ENCODE results near the gene TPD52L1.
"Not testable (repeated sequence)": the region's sequence is repeated elsewhere in the genome, so short reads cannot be mapped to it uniquely, and the experiment has no call there.

The TPD52L1 gene

DNA sequence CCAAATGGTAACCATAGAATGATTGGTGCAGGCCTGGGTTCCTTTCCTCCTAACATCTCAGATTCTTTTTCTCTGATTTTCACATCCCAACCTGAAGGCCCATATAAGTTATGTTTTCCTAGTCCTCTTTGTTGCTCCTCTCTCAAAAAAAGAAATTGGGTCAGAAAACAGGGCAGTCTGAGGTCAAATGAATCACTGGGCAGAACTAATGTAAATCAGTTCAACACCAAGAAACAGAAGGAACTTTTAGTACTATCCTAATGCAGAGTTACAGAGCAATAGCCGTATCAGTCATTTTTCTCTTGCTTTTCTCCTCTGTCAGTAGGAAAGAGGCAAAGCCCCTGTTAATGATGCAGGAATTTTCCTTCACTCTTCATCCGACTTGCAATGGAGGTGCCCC, 11.0 kb upstream of the TPD52L1 start:
- no peak for DNase-seq

DNA sequence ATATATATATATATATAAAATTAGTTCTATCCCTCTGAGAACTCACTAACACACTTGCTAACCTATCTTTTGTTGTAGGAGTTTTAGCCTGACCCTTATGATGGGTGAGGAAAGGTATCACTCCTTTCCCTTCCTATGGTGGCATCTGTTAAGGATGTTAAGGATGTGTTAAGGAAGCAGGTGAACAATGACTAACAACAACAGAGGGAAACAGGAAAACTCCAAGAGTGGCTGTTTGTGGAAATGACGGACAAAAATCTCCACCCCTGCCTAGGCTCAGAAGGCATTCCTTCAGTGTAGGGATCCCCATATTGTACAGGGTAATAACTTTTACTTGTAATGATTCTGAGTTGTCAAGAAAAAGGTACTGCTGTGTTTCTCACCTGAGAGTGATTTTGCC, 8.8 kb upstream of the TPD52L1 start:
- DNase-seq, result no peak

DNA sequence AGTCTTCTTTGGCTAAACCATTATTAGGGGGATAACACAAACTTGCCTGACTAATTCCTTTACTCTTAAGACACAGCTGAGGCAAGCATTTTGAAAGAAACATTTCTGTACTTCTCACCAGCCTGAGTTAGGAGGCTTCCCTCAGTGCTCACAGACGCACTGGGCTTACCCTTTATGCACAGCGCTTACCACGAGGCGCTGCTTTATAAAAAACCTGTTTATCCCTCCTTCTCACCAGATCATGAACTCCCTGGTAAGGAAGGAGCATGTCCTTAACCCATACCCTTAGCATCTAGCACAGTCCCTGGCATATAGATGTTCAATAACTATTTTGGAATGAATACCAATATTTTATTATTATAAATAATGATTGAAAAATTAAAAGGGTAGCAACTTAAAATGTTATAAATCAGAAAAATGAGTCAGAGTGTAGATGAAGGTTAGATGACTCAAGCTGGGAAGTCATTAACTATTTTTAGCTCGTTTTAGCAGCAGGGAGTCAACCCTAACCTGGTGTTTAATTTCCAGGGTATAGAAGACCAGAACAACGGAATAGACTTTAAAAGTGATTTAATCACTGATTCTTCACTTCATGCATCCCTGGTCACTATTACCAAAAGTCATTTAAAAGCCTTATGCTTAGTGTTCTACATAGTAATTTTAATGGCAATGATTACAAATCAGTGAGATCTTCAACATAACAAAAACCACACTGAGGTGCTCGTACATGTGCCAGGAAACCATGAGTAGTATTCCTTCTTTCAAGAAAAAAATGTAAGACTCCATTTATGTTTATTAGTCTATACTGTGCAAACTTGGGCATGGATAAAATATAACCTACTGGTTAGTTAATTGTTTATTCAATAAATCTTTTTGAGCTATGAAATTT, 4.1 kb upstream of the TPD52L1 start:
- DNase-seq, result no peak

DNA sequence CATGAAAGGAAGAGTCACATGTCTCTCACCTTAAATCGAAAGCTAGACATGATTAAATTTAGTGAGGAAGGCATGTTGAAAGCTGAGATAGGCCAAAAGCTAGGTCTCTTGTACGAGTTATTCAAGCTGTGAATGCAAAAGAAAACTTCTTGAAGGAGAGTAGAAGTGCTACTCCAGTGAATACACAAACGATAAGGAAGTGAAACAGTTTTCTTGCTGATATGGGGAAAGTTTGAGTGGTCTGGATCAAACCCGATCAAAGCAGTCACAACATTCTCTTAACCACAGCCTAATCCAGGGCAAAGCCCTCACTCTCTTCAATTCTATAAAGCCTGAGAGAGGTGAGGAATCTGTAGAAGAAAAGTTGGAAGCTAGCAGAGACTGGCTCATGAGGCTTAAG, 1.9 kb upstream of the TPD52L1 start:
- DNase-seq, result no peak

DNA sequence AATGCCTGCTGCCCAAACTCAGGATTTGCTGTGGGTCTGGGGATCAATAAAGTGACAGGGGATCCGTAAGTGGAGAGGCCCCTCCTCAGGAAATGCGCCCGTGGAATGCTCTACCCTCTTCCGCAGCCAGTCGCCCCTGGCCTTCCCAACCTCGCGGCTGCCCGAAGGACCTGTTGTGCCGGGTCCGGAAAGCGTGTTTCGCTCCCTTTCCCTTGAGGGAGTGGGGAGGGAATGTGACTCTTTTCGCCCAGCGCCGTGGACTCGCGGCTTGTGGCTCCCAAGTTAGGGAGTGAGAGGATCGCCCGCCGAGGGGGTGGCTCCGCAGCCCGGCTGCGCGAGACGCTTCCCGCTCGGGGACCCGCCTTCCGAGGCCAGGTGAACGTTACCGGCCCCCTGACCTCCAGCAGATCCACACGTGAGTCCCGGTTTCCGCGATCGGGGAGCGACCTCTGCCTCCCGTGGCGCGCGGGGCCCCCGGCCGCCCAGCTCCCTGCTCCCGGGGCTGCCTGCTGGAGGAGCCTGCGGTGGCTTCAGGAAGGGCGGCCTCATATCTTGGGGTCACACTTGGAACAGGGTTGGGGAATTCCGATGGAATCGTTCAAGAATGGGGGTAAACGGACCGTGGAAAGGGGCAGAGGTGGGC, 666 bp downstream of the TPD52L1 start:
- DNase-seq, result no peak

DNA sequence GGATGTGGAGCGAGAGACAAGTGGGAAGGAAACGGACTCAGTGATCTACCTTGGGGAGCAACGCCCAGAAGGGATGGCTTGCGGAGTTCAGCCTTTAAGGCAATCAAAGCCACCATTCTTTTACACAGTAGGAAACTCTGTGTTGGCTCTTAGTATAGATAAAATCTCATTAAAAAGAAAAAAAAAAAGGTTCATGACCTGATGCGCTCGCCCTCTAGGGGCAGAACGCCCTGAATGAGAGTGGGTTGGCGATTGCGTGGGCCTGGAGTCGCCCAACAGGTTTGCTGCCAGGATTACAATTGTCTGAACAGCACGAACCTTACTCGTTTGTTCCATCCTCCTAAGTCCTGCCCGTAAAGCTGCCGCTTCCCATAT, 1.2 kb downstream of the TPD52L1 start:
- DNase-seq, result no peak

DNA sequence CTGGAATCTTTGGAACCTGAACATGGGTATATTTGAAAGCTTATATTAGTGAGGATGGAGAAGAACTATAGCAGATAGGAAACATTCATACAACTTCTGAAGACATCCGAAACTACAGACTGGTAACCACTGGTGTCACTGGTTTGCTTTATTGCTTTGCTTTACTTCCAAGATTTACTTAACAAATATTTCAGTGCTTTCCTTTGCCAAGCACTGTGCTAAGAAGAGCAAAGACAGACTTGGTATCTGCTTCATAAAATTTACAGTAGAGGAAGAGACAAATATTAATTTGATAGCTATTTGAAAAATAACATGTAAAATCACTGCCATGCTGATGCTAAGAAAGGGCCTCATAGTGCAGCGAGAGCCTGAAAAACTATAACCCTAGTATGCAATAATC, 1.8 kb downstream of the TPD52L1 start:
- no peak for DNase-seq

DNA sequence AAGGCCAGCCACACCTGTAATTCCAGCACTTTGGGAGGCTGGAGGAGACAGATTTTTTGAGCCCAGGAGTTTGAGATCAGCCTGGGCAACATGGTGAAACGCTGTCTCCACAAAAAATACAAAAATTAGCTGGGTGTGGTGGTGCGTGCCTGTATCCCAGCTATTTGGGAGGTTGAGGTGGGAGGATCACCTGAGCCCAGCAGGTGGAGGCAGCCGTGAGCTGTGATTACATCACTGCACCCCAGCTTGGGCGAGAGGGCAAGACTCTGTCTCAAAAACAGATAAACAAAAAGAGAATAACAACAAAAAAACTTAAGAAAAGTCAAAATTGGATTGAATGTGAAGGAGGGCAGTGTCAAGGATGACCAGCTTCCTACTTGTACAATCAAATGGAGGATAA, 2.9 kb downstream of the TPD52L1 start:
- DNase-seq, result no peak

DNA sequence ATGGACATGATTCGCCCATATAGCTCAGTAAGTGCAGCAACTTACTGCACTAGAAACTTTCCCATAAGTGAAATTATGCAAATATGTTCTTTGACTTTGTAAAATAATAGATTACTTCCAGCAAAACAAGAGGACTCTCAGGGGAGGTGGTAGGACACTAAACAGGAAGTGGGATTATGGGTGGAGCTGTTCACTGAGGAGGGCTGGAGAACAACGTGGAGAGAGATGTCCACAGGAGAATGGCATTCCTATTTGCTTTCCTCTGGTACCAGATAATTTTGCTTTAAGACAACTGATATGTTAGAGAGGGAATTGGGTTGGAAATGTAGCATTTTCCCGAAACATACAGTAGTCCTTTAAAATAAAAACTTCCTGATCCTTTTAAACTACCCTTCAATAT, 3.7 kb downstream of the TPD52L1 start:
- DNase-seq, result no peak

DNA sequence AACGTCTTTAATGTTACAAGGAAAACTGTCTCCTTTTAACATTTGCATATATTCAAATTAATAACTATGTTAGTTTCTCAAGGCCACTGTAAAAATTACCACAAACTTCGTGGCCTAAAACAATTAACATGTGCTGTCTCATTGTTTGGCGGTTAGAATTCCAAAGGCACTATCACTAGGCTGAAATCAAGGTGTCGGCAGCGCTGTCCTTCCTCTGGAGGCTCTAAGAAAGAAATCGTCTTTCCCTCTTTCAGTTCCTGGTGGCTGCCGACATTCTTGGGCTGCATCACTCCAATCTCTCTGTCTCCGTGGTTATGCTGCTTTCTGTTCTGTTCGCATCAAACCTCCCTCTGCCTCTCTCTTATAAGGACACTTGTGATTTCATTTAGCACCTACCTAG, 4.2 kb downstream of the TPD52L1 start:
- no peak for DNase-seq

DNA sequence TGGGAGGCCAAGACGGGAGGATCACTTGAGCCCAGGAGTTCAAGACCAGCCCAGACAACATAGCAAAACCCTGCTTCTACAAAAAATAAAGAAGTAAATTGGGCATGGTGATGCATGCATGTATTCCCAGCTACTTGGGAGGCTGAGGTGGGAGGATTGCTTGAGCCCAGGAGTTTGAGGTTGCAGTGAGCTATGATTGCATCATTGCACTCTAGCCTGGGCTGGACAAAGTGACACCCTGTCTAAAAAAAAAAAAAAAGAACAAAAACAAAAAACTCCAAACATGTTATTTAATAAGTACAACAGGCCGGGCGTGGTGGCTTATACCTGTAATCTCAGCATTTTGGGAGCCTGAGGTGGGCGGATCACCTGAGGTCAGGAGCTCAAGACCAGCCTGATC, 9.8 kb downstream of the TPD52L1 start:
- not testable (repeated sequence) for DNase-seq

DNA sequence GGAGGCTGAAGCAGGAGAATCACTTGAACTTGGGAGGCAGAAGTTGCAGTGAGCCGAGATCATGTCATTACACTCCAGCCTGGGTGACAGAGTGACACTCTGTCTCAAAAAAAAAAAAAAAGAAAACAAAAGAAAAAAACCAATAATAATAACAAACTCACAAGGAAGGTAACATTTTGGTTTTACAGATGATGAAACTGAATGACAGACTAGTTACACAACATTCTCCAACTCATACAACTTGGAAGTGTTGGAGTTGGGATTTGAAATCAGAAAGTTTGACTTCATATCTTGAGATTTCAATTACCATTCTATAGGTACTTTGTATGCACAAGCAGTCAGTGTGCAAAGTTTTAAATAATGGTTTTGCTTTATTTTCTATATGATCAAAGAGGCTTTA, 10.2 kb downstream of the TPD52L1 start:
- no peak for DNase-seq

DNA sequence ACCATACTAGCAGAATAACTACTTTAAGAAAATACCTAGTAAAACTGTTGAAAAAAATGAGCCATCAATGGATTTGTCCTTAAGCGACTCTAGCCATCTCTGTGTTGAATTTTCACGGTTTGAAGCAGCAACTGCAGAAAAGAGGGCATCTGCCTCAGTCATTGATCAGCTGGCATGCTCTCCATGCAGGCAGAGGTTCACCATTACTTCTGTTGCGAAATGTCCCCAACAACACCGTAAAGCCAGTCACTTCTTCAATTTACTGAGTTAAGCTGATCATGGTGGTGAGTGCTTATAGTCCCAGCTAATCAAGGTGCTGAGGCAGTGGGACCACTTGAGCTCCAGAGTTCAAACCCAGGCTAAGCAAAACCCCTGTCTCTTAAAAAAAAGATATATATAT, 11.1 kb downstream of the TPD52L1 start:
- no peak for DNase-seq

DNA sequence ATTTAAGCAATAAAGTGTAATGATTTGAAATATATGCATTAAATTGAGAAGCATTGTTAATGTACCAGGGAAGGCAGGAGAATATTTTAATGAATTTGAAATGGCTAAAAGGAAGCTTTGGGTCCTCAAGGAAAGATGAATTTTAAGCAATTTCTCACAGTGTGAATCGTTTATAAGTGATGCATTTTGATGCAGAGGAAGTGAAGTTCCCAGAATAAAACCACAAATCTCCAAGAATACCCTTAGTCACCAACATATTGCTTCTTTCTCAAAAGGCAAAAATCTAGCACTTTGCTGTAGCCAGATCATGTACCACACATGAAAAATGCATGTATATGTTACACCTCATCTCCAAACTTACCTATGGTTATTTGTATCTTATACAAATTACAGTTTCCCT, 11.7 kb downstream of the TPD52L1 start:
- DNase-seq, result no peak

DNA sequence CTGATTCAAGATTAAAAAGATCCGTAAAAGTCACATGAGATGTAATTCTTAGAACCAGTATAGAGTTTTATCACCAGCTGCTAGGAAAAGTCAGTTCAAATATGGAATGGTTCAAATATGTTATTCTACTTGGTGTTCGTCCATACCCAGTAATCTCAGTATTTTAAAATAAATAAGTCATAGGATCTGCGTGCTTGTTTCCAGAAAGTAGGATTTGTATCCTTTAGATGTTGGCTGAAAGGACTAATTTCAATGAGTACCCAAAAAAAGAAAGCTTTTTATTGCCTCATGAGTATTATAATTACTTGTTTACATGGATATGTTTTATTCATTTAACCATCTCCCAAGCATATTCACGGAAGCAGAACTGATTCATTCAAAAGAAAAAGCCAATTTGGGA, 12.2 kb downstream of the TPD52L1 start:
- no peak for DNase-seq

DNA sequence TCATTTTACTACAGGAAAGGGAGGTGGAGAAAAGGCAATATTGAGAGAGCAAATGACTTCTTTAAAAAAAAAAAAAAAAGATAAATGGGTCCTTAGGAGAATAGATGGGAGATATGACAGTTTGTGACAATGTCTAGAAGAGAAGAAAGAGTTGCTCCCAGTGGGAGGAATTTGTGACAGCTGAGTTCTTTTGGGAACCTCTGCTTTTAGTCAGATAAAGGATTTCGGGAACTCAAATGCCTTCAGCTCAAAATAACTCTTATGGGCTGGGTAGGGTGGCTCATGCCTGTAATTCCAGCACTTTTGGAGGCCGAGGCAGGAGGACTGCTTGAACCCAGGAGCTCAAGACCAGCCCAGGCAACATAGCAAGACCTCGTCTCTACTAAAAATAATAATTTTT, 13.1 kb downstream of the TPD52L1 start:
- DNase-seq, result no peak

DNA sequence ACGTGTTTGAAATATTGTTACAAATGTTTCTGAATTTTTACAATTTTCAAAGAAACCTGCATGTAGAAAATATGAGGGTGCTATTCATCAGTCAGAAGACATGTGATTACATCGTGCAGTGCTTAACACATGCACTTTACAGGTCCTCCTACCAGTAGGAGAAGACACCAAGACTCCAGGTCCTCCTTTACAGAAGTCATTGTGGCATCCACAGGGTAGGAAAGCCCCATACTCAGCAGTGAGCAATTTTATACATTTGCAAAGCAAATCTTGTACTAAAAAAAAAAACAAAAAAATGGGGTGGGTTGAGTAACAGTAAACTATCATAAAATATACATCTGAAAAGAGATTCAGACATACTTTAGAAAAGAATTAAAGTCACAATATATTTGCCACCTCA, 14.0 kb downstream of the TPD52L1 start:
- no peak for DNase-seq

DNA sequence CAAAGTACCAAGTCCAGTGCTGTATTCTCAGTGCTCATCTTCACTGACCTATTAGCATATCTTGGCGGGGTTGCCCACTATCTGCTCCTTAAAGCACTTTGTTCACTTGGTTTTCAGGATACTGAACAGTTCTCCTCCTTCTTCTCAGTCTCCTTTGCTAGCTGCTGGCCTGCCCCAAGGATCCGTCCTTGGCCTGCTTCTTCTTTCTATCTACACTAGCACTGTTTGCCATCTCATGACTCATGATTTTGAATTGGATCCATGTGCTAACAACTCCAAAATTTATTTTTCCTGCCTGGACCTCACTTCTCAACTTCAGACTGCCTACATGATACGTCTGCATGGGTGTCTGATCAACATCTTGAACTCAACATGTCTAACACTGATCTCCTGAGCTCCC, 15.5 kb downstream of the TPD52L1 start:
- DNase-seq, result no peak

DNA sequence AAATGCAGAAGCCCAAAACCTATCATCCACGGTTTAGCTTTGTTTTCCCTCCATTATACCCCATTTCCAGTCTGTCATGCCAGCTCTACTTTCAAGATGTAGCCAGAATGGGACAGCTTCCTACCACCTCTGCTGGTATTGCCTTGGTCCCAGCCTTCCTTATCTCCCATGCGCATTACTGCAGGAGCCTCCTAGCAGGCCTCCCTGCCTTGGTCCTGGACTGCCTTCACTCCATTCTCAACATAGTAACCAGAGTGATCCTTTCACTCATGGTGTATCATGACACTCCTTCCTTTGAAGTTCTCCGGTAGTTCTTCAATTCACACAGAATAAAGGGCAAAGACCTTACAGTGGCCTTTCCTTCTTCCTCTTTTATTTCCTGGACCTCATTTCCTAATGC, 15.9 kb downstream of the TPD52L1 start:
- no peak for DNase-seq

DNA sequence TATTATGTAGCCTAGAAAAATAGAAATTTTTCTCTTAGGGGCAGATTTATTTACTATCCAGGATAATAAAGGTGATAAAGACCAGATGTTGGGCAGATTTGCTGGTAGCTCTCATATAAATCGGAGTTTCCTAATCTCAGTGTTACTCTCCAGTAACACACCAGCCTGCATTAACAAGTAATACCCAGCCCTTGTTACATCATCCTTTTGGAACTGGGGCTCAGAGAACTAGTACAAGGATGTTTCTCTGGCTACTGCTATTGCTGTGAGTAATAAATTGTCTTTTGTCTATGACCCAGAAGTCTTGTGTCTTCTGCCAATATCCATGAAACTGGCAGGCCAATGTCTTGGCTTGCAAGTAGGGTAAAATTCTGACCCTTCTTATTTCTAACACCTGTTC, 16.8 kb downstream of the TPD52L1 start:
- no peak for DNase-seq

DNA sequence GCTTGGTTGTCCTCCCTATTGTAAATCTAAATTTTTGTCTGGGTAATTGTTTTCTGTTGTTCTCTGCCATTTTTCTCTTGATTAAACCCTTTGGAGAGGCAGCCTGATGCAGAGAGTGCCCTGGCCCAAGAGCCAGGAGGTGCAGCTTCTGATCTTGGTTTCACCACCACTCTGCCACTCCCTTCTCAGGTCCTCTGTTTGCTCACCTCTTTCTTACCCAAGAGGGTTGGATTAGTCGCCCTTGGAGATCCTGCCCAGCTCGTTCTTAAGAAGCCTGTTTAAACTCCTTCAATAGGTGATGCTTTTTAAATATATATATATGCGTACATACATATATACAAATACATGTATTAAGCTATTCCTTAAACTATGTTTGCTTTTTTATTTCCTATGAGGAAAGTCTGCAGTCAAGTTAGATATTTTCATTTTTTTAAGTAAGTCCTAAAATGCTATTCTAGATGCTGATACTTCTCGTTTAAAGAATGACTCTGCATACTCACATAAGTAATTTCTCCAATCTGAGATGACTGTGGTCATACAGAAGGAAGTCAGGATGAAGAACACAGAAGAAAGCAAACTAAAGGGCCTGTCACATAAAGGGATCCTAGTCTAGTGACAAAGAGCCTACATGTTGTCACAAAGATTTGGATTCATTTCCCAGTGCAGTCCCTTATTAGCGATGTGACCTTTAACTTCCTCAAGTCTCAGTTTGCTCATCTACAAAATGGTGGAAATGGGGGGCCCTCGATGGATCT, 19.9 kb downstream of the TPD52L1 start:
- no peak for DNase-seq

DNA sequence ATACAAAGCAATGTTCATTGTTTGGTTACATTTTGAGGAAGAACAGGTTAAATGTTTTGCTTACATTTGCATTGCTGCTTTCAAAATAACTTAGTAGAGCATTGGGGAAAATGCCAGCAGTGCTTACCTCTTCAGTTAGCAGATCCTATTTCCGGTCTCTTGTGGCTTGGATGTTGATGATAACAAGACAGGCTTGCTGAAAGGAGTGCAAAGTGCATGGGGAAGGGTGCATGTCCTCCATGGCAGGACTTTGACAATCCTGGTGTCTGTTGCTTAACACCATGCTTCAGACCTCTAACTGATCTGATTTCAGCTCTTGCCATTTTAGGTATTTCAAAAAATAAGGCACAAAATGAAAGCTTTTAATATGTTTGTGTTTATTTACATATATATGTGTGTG, 21.1 kb downstream of the TPD52L1 start:
- no peak for DNase-seq

DNA sequence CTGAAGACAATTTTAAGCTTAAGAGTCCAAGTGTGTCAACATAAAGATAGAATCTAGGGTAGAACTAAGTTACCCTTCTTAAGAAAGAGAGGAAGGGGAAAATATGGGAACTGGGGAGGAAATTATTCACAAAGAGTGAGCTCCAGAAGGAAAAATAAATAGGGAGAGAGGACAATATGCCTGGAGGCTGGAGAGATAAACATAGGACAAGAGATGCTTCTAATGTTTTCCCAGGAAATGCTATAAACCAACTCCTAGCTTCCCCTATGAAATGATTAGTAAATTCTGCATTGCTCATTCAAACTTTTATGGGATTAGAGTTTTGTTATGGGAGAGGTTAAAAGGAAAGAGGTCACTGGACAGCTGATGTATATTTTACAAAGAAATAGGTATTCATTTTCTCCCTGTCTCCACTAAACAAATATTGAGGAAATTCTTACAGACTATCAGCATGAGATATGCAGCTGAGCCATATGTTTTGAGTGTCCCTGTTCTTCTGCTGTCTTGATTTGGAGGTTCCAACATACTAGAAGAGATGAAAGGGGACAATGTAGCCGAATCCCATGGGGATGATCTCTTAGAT, 22.0 kb downstream of the TPD52L1 start:
- no peak for DNase-seq
